HL-60 (cell line): Measurements from ENCODE around the gene RIPK4.

Experiments used
- DNase-seq, 2 experiments: peaks; one replicate each; pipeline ENCODE4 v3.0.0-alpha.2; 2010 to 2020; ENCODE audit warnings: low read depth in 1 of 2, low spot score in 1 of 2
- H3K27ac ChIP-seq: fragments of 250-450 bp; sonication (Bioruptor Pico); replicated peaks from 2 replicates; pipeline ENCODE4 v1.5.1; 2020; ENCODE audit warnings: mild to moderate bottlenecking, moderate library complexity
- H3K27me3 ChIP-seq: fragments of 250-450 bp; sonication (Bioruptor Pico); 2 replicates; pipeline ENCODE4 v1.5.1; 2021; ENCODE audit warnings: mild to moderate bottlenecking, moderate library complexity; ENCODE audit not compliant: insufficient read depth, poor library complexity, severe bottlenecking
- H3K4me3 ChIP-seq: replicated peaks from 2 replicates; pipeline ENCODE4 v1.5.1; 2011; ENCODE audit warnings: mild to moderate bottlenecking, control low read depth, low read length; ENCODE audit not compliant: insufficient read depth
- GABPA ChIP-seq: IDR thresholded peaks from 2 replicates; pipeline ENCODE4 v1.6.1; 2012; ENCODE audit warnings: low read depth
- POLR2AphosphoS5 ChIP-seq: IDR thresholded peaks from 2 replicates; pipeline ENCODE4 v1.6.1; 2012; ENCODE audit warnings: low read depth
- SPI1 ChIP-seq: IDR thresholded peaks from 2 replicates; pipeline ENCODE4 v1.6.1; 2012; ENCODE audit warnings: low read depth, mild to moderate bottlenecking, borderline replicate concordance
- TF ChIP-seq, protein P1 (sequence below): IDR thresholded peaks from 2 replicates; pipeline ENCODE4 v1.6.1; 2012; ENCODE audit warnings: low read depth; ENCODE audit not compliant: insufficient replicate concordance
- TF ChIP-seq, protein P2 (sequence below): IDR thresholded peaks from one replicate; pipeline ENCODE4 v1.5.1; 2011; ENCODE audit warnings: low read length, control low read depth, inconsistent platforms; ENCODE audit not compliant: insufficient read depth

RIPK4 gene

DNA sequence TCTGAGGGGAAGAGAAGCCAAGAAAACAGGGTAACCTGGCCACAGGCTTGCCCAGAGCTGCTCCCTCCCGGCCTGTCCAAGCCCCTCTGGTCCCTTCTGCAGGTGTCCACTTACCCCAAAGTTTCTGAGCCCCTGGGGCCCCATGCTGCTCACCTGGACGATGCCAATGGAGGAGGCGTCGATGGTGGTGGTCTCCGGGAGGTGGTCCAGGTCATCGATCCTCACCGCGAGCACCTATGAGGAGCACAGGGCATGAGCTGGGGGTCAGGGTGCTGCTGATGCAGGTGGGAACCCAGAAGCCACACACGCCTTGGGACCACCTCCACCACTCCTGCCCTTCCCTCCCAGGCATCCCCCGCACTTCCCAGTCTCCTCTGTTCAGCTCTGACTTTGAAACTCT is 37.5 kb upstream of the RIPK4 start:
- TF ChIP-seq POLR2AphosphoS5: no peak
- no peak for TF ChIP-seq GABPA
- TF ChIP-seq, protein P1, sequence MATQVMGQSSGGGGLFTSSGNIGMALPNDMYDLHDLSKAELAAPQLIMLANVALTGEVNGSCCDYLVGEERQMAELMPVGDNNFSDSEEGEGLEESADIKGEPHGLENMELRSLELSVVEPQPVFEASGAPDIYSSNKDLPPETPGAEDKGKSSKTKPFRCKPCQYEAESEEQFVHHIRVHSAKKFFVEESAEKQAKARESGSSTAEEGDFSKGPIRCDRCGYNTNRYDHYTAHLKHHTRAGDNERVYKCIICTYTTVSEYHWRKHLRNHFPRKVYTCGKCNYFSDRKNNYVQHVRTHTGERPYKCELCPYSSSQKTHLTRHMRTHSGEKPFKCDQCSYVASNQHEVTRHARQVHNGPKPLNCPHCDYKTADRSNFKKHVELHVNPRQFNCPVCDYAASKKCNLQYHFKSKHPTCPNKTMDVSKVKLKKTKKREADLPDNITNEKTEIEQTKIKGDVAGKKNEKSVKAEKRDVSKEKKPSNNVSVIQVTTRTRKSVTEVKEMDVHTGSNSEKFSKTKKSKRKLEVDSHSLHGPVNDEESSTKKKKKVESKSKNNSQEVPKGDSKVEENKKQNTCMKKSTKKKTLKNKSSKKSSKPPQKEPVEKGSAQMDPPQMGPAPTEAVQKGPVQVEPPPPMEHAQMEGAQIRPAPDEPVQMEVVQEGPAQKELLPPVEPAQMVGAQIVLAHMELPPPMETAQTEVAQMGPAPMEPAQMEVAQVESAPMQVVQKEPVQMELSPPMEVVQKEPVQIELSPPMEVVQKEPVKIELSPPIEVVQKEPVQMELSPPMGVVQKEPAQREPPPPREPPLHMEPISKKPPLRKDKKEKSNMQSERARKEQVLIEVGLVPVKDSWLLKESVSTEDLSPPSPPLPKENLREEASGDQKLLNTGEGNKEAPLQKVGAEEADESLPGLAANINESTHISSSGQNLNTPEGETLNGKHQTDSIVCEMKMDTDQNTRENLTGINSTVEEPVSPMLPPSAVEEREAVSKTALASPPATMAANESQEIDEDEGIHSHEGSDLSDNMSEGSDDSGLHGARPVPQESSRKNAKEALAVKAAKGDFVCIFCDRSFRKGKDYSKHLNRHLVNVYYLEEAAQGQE: no peak
- TF ChIP-seq, protein P2, sequence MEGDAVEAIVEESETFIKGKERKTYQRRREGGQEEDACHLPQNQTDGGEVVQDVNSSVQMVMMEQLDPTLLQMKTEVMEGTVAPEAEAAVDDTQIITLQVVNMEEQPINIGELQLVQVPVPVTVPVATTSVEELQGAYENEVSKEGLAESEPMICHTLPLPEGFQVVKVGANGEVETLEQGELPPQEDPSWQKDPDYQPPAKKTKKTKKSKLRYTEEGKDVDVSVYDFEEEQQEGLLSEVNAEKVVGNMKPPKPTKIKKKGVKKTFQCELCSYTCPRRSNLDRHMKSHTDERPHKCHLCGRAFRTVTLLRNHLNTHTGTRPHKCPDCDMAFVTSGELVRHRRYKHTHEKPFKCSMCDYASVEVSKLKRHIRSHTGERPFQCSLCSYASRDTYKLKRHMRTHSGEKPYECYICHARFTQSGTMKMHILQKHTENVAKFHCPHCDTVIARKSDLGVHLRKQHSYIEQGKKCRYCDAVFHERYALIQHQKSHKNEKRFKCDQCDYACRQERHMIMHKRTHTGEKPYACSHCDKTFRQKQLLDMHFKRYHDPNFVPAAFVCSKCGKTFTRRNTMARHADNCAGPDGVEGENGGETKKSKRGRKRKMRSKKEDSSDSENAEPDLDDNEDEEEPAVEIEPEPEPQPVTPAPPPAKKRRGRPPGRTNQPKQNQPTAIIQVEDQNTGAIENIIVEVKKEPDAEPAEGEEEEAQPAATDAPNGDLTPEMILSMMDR: no peak
- TF ChIP-seq SPI1: no peak

DNA sequence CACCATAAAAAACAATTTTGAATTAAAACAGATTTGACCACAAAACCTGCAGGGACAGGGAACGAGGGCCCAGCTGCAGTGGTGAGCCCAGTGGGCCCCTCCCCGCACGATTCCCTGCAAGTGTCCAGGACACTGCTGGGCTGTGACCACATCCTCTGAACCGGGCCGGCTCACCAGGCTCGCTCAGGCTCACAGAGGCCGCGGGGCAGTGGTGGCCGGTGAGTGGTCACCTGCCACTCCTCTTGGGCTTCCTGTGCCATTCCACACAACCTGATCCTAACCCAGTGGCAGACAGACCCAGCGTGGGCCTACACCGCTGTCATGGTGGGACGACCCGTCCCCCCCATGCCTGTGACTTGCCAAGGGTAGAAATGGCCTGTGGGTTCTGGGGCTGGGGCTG is 36.5 kb upstream of the RIPK4 start:
- TF ChIP-seq GABPA (no peak), POLR2AphosphoS5 (no peak), SPI1 (no peak)
- TF ChIP-seq, protein P2: no peak
- TF ChIP-seq, protein P1: no peak
- no peak for DNase-seq
- no peak overlapping the region for H3K4me3 ChIP-seq
- H3K27ac ChIP-seq: no peak overlapping the region
- H3K27me3 ChIP-seq: no peaks in the 10 kb centered on the region

More for the DNA sequence above, 37.5 kb upstream of the RIPK4 start:
- no peaks in the 10 kb centered on the region for H3K27me3 ChIP-seq
- H3K4me3 ChIP-seq: no peak overlapping the region
- DNase-seq: no peak
- no peak overlapping the region for H3K27ac ChIP-seq

DNA sequence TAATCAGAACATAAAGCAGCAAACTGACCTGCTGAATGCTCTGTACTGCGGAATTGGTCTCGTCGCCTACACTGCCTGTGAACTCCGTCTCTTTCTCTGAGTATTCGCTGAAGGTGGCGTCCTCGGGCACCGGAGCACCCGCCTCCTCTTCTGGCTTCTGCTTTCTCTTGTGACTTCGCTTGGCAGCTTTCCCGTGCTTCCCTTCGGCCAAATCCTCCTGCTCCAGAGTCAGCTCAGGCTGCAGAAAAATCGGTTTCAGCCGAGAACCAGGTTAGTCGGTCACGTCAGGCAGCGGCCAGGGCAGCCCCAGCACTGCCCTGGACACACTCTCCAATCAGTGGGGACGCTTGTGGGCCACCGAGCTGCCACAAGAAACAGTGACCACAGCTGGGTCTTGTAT is 35.8 kb upstream of the RIPK4 start:
- TF ChIP-seq POLR2AphosphoS5 (no peak), GABPA (no peak), SPI1 (no peak; the same call in 1 of the 2 replicates)
- TF ChIP-seq, protein P2: no peak
- TF ChIP-seq, protein P1: no peak
- Histone ChIP-seq H3K27ac (no peak overlapping the region), H3K27me3 (no peaks in the 10 kb centered on the region), H3K4me3 (no peak overlapping the region)
- DNase-seq: peak in 1 of 2 experiments; percentile 31
